Stimulated activated CD8-positive, alpha-beta memory T cell treated with anti-CD3 and anti-CD28 coated beads, Interleukin-7, amount 100 ng/mL, for 1 hour (primary cell): Measurements from ENCODE around the gene KRT2.
"Not testable (repeated sequence)": the region's sequence is repeated elsewhere in the genome, so short reads cannot be mapped to it uniquely, and the experiment has no call there.

Experiments used
- DNase-seq, 2 donors: peaks; one replicate each; pipeline ENCODE4 v3.0.0-alpha.2; 2020; ENCODE audit warnings: low read depth in 2 of 2

Gene KRT2

GRCh38 chr12:52684431-52684830, 32.4 kb upstream of the KRT2 start:
- no peak for DNase-seq

- no peak for DNase-seq
These were observed 31.7 kb upstream of the KRT2 start for GRCh38 chr12:52683575-52684300.

DNA sequence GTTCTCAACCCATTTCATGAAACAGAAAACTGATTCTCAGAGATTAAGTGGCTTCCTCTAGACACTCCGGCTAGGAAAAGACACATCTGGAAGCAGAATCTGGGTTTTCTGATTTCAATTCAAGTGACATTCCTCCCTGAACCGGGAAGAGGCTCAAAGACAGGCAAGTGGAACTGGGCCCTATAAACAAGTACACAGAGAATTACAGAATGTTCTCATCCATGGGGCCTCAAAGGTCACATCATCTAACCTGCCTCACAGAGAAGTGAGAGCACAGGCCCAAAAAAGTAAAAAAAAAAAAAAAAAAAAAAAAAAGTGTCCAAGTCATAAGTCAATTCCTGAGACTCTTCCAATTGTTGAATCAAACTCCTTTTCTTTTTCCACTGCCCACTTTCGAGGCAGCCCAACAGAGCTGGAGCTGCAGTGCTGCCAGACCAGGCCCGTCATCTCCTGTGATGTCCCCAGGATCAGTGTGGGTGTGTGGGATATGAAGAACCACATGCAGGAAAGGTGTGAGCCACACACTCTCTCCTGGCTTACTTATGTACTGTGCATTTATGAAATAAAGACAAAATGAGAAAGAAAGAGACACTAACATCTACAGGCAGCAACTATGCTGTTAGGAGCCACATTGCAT, 31.0 kb upstream of the KRT2 start:
- no peak for DNase-seq

- no peak for DNase-seq
These were observed 30.3 kb upstream of the KRT2 start for GRCh38 chr12:52682381-52682660.

DNA sequence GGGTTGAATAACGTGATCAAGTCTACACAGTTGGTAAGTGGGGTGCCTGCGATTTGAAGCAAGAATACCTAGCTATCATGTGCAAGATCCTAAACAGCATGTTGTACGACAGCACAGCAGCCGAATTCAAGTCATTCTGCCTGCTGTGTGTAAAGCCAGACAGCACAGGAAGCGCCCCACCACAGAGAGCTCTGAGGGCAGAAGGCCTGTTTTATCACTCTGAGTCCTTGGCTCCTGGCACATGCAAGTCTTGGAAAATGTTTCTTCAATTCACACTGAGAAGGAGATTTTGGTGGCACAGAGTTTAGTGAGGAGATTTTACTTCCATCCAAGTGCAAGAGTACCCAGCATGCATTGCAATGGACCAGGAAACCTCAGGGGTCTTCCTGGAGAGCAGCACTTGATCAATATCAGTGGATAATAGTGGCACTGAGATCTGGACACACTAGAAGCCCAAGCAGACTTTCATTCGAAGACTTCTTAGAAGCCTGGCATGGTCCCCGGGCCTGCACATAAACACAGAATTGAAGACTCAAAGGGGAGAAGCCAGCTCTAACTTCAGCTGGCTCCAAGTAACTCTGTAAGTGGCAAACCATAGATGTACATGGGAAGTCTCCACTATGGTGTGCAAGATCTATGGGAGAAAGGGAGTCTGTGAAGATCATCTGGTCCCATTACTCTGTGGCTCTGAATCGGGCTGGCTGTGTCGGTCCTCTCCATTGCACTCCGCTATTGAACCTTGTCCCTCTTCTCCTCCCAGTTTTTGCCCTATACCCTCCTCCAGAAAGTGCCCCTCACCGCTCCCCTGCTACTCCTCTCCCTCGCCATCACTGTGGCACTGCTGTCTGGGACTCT, 29.7 kb upstream of the KRT2 start:
- DNase-seq, result peak in 1 of 2 donors; percentile 10

GRCh38 chr12:52680363-52680762, 28.4 kb upstream of the KRT2 start, which contains the start of gene KRT1:
Gene KRT1, minus strand, starts transcription at chr12:52680407. Its CDS starts 59 bp downstream, at chr12:52680348.
- DNase-seq, result no peak

DNA sequence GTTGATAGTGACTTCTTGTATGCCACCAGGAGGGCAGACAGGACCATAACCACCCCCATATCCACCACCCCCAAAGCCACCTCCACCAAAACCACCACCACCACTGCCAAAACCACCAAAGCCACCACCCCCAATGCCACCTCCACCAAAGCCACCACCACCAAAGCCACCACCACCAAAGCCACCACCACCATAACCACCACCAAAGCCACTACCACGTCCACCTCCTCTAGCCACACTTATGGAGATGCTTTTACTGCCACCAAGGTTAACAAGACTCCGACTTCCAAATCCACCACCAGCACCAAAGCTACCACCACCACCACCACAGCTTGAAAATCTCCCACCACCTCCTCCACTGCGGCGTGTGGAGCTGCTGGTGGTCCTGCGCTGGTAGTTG, 27.9 kb upstream of the KRT2 start:
- no peak for DNase-seq

DNA sequence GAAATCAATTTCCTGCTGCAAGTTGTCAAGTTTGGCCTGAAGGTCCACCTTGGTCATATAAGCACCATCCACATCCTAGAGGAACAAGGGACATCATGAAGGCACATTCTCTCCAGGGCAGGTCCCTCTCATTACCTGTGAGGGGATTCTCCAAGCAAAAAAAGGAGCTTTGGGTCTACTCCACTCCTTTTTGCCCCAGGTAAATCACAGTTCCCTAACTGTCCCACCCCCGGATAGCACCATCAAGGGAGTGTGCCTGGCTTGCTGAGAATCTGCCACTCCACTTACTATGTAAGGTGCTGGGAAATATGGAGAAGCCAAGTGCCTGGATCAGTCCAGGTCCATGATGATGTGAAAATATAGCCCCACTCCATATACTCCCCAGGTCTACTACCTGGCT, 25.7 kb upstream of the KRT2 start:
- DNase-seq, result no peak

DNA sequence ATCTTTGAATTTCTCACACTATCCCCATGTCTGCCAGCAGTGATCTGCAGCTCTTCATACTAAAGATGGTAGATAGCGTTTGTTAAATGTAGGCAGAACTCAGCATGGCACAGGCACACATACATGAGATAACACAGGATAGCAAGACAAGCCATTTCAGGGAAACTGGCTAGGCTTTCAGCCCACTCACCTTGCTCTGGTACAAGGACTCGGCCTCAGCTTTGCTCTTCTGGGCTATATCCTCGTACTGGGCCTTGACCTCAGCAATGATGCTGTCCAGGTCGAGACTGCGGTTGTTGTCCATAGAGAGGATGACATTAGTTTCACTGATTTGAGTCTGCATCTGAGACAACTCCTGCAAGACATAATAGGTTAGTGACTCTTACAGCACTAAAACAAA, 25.1 kb upstream of the KRT2 start:
- DNase-seq, result no peak

DNA sequence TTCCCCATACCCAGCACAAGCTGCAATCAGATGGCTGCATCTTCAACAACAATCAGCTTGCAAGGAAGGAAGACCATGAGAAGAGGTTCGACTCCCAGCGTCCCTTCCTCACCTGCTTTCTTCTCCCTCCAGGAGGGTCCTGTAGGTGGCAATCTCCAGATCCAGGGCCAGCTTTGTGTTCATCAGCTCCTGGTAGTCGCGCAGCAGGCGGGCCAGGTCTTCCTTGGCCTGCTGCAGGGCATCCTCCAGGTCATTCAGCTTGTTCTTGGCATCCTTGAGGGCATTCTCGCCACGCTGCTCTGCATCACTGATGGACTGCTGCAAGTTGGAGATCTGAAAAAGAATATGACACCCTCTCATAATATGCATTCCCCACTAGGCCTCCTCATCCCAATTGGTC, 24.2 kb upstream of the KRT2 start:
- no peak for DNase-seq

DNA sequence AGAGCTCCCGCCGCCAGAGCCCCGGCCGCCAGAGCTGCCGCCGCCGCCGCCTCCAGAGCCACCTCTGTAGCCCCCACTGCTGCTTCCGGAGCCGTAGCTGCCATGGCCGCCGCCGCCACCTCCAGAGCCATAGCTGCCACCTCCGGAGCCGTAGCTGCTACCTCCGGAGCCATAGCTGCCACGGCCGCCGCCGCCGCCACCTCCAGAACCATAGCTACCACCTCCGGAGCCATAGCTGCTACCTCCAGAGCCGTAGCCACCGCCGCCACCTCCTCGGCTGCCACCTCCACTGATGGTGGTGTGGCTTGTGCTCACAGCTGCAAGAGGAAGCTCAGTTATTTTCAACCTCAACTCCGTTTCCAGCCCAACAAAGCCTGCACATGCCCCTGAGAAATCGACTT, 23.3 kb upstream of the KRT2 start:
- DNase-seq, result no peak

DNA sequence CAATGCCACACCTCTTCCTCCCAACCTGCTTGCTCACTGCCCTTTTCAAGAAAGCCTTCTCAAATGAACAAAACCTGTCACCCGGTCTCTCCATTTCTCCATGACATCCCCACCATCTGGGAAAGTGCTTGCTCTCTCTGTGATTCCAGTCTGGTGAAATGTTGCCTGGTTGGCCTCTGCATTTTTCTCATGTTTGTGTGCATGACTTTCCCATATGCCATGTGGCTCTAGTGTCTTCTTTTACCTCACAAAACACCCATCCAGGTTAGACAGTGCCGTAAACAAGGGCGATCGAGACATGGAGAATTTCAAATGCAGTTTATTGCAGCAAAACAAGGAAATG, 22.4 kb upstream of the KRT2 start:
- no peak for DNase-seq

GRCh38 chr12:52673713-52674432, 21.9 kb upstream of the KRT2 start:
- DNase-seq, result no peak

- no peak for DNase-seq
These were observed 21.2 kb upstream of the KRT2 start for GRCh38 chr12:52673217-52673616.

- DNase-seq, result no peak
These were observed 20.4 kb upstream of the KRT2 start for GRCh38 chr12:52672321-52672933.

DNA sequence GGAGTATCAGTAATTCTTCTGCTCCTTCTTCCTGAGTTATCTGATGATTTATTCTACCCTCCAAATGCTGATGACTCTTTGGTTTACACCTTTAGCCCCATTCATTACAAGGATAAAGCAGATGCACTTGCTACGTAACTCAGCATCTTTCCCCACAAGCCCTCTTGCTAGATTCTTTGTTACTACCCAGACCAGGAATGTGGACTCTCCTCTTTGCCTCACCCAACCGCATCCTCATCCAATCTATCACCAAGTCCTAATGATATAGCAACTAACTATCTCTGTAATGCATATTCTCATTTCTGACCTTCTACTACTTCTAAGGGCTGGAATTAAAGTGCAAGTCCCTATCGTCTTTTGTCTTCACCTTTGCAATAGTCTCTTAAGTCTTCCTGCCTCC, 18.9 kb upstream of the KRT2 start:
- no peak for DNase-seq

- no peak for DNase-seq
These were observed 18.5 kb upstream of the KRT2 start for GRCh38 chr12:52670506-52670905.

DNA sequence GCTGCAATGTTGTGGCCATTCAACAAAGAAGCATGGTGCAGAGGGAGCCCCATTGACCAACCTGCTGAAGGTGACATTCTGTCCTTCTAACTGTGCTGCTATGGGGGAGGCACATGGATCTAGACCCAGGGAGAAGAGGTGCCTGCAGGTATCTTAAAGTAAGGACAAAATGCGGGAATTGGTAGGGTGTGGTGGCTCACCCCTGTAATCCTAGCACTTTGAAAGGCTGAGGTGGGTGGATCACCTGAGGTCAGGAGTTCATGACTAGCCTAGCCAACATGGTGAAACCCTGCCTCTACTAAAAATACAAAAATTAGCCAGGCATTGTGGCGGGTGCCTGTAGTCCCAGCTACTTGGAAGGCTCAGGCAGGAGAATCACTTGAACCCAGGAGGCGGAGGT, 17.9 kb upstream of the KRT2 start:
- not testable (repeated sequence) for DNase-seq

GRCh38 chr12:52669426-52669825, 17.4 kb upstream of the KRT2 start:
- no peak for DNase-seq

DNA sequence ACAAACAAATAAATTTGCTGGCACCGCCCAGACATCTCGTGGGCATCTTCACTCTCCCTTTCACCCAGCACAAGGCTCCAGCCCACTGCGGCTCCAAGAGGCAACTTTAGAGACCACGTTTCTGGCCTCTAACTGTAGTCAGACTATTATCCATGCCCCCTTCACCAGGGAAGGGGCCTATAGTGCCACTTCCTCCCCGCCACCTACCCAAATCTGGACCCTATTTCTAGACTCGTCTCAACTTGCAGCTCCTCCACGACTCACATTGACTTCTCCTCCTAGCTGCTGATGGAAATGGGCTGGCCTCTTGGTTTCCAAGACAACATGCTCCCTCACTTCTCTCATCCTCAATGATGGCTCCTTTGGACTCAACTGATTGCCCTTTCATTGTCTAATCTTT, 15.9 kb upstream of the KRT2 start:
- DNase-seq, result no peak

DNA sequence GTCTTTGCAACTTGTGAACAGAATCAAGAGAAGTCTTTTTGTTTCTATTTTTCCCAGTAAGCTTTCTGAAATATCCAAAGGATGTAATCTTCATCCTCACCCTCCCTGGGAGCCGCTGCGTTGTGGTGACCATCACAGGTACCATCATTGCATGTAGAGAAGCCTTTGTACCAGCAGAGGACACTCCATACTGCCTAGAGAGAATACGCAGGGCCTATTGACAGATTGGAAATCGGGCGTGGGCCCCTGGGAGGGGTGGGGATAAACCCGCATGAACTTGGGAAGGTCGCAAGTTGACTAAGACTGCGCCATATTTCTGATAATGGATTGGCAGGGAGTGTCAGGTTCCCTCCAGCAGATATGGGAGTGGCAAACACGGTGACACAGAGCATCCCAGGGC, 15.5 kb upstream of the KRT2 start:
- DNase-seq, result no peak

- no peak for DNase-seq
These were observed 14.5 kb upstream of the KRT2 start for GRCh38 chr12:52666471-52666870.
